Ecto neural progenitor cell (in vitro differentiated cells): ENCODE data around the gene SLC17A5.
"Not testable (repeated sequence)": the region's sequence is repeated elsewhere in the genome, so short reads cannot be mapped to it uniquely, and the experiment has no call there.

Source experiments
- DNase-seq: peaks from one replicate; pipeline ENCODE4 v3.0.0-alpha.2; 2018; ENCODE audit warnings: low spot score

SLC17A5 gene

DNA sequence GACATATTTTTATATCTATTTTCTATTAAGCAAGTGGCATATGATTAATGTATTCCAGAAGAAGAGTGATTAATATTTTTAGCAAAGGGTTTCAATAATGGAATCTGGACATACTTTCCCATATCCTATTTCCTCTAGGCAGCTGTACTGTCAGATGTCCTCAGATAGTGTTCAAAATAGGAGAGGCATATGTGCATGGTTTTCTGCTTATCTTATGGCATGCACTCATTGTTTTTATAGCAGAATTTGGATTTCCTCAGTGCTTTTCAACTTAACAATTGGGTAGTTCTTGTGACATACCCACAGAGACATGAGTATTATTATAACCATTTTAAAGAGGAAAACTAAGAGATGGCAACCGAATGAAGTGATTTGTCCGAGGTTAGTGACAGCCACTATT, 12.6 kb upstream of the SLC17A5 start:
- no peak for DNase-seq

DNA sequence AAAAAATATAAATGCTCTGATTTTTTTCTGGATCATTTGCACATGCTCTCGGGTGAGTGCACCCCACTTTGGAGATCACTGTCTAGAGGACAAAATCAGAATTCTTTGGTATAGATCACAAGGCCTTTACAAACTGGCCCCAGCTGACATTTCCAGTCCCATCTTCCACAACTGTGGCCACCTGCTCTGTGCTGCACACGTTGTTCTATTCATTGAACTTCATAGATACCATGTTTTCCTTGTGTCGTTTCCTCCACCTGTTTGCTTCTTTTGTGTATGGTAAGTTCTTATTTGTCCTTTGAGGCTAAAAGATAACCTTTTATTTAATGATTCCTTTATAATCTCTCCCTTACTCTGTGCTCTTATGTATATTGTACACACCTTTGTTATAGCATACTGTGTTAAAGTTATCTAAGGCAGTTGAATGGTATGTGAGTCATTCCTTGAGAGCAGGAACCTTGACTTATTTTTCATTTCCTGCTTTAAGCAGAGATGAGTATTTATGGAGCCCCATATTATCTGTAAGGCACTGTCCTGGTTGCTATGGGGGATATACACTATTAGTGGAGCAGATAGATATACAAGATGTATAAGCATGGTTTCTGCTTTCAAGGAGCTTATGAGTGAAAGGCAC, 12.0 kb upstream of the SLC17A5 start:
- no peak for DNase-seq

DNA sequence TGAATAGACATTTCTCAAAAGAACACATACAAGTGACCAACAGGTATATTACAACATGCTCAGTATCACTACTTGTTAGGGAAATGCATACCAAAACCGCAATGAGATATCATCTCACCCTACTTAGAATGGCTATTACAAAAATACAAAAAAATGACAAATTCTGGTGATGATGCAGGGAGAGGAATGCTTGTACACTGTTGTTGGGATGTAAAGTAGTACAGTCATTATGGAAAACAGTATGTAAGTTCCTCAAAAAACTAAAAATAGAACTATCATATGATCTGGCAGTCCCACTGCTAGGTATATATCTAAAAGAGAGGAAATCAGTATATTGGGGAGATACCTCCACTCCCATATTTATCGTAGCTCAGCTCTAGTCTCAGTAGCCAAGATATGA, 10.9 kb upstream of the SLC17A5 start:
- no peak for DNase-seq

DNA sequence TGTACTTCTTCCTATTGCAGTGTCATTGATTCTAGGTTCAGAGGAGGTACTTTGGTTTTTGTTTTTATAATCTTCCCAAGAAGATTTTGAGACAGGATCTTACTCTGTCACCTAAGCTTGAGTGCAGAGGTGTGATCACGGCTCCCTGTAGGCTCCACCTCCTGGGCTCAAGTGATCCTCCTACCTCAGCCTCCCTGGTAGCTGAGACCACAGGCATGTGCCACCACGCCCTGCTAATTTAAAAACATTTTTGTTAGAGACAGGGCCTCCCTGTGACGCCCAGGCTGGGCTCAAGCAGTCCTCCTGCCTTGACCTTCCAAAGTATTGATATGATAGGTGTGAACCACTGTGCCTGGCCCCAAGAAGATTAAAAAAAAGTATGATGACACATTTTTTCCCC, 3.4 kb upstream of the SLC17A5 start:
- no peak for DNase-seq

DNA sequence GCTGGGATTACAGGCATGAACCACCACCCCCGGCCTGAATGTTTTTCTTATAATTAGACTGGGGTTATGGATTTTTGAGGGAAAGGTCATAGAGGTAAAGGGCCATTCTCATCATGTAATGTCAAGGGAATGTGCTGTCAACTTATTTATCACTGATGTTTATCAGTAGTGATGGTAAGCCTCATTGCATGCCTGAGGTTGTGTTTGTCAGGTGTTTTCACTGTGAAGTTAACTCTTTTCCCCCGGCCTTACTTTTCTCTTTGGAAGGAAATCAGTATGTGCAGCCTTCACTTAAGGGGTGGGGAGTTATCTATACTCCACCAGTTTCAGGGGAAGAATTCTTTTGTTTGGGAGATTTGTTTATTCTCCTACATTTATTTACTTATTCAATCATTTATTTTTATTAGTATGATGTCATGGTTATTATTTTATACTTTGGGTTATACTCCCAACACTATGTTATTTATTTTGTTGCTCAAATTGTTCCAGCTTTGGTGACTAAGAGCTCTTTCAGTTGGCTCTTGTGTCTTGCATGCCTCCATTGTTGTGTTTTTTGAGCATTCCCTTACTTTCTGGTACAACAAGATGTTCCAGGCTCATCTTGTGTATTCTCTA, 2.8 kb upstream of the SLC17A5 start:
- DNase-seq = no peak

DNA sequence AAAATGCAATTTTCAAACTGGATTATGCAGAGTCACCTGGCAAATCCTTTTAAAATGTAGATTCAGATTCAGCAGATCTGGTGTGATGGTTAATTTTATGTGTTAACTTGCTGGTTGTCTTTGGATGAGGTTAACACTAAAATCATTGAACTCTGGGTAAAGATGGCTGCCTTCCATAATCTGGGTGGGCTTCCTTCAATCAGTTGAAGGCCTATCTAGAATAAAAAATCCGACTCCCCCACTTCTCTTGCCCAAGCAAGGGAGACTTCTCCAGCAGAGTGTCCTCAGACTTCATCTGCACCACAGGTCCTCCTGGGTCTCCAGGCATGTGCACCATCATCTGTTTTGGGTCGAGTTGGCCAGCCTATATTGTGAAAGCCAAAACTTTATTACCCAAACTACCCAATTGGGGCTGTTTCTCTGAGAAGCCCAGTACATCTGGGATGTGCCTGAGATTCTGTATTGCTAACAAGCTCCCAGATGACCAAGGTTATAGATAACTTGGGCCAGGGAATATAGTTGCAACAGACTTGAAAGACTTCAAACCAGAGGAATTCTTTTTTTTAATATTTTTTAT, 1.6 kb upstream of the SLC17A5 start:
- DNase-seq = no peak

DNA sequence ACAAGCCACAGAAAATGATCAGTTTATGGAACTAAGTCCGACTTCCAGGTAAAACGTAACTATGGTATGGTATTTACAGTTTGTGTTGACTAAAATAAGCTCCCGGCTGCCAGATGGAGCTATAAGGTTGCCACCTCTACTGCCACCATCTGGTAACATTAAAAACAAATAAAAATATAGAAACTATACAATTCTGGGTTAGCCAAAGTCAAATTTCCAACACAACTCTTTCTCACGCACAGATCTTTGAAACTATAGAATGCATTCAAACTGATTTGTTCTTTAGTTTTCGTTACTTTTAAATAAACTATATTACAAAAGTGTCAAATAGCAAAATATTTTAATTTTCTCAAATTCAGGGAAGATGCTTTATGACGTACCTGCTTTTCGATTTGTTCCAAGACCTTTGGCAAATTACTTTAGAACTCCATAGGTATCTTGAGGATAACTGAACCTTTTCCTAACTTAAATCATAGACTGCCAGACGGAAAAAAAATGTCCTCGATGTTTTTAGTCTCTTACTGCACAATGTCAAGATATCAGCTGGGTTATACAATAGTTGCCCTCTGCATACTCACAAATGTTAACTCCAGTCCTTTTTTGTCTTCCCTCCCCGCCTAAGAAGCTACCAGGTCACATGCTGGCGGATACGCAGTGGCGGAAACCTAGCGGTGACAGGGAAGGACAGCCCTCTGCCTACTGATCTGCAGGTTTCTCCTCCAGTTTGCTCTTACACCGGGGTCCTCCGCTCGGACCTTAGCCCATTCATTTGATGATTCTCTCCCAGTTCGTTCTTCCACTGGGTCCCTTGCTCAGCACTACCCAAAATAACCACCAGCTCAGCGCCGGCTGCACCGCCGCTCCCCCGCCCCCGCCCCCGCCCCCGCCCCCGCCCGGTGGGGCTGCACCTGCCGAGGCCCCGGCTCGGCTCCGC, 888 bp downstream of the SLC17A5 start:
- DNase-seq = peak; percentile 77

DNA sequence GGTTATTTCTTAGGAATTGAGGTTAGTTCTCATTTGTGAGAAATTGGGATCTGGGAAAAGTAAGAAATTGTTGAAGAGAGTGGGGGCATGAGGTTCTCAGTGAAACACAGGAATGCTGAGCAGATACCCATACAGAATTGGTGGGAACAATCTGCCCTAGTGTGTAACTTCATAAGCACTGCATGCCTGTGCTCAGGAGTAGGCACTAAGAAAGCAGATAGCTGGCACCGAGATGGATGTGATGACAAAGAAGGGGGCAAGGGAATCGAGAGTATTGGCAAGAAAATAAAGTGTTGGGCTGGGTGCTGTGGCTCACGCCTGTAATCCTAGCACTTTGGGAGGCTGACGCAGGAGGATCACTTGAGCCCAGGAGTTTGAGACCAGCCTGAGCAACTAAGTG, 4.0 kb downstream of the SLC17A5 start:
- DNase-seq = no peak

DNA sequence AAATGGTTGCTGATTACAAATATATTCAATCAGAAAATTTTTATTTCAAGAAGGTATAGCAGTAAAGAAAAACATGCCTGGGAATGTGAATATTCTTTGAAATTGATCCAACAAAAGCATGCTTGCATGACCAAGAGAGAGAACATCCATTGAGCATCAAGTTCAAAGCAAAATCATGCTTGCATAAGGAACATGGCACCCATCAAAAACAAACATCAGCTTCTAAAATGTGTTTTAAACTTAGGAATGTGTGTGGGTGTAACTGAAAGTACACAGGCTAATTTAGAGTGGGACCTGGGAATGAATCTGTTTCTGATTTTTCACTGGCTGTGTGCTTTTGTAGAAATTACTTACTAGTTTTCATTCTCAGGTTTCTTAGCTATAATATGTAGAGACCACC, 5.6 kb downstream of the SLC17A5 start:
- no peak for DNase-seq

DNA sequence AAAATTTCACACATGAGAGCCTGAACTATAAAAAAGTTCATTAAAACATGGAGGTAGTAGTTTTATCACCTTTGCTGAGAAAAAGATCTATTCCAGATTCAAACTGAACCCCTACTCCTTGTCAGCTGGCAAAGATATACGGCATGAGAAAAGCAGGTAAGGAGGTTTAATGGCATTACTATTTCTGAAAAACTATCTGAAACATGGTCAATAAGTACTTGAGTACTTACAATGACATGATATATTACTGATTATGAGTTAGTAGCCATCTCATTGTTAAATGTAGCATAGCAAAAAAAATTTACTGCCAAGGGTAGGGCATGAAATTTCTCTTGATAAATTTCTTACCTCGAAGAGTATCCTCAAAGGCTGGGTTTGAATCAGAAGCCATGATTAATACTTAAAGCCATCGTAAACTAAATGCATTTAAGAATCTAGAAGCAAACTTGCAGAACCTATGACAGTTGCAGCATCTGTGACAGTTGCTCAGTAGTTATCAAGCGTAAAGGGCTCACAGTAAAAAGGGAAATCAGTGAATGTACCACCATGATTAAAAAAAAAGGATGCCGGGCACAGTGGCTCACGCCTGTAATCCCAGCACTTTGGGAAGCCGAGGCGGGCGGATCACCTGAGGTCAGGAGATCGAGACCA, 8.7 kb downstream of the SLC17A5 start:
- DNase-seq = no peak

DNA sequence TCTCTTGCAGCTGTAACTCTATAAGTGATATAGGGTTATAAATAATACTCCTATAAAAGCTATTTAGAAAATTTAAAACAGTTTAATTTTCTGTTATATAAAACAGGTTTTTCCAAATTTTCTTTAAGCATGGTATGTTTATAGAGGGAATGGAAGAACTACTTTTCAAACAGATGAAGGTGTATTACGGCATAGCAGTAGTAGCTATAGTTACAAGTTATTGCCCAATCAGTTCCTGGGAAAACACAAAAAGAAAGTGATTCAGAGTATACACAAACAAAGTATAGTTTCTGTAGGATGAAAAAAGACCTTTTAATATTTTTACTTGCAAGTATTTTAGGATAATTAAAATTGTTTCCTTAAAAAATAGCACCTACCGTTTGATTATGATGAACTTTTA, 9.8 kb downstream of the SLC17A5 start:
- DNase-seq = no peak

DNA sequence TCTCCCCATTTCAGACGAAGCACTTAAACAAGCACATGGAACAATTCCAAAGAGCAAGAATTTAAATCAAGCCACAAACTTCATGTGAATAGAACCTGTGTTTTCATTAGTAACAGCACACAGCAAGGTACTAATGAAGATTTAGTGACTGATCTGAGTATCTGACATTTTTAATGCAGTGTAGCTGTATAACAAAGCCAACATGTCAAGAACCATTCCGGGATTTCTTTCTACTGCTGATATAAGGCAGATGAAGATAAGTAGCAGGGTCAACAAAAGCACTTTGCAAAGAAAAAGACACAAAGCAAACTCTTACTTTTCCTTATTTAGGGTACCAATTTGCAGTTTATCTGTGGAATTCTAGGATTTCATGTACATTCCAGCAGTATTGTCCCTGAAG, 11.3 kb downstream of the SLC17A5 start:
- no peak for DNase-seq

DNA sequence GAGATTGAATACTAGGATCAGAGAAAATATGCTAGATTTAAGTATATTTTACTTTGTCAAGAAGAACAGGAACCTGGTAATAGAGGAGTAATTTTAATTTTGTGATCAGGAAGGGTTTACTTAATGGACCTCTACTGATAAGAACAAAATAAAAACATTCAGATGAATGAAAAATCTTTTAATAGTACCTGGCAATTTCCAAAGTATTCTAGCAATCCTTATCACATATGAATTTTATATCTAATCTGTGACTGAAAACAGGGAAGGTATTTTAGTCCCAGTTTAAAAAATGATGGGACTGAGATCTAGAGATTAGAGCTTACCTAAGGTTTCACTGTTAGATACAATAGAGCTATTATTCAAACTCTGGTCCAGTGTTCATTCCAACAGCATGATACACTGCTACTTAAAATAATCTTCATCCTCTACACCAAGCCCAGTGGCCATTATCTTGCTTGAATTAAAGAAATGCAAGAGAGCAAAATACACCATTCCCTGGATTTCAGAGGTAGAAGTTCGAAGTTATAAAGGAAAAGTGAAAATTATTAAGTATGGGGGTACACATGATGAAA, 13.5 kb downstream of the SLC17A5 start:
- DNase-seq = no peak

DNA sequence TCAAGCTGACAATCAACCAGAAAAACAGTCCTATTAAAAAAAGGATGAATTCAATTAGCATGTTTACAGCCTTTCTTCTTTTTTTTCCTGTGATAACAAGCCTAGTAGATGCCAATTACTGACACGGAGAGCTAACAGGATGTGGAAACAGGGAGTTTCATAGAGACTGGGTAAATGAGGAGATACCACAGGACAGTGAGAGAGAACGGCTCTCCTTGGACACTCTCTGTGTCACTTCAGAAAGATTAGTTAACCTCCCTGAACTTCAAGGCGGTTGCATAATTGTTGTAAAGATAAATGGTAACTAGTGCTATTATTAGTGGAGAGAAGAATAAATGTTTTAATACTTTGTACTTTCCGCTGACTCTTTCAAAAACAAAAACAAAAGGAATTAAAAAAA, 14.8 kb downstream of the SLC17A5 start:
- DNase-seq = no peak

DNA sequence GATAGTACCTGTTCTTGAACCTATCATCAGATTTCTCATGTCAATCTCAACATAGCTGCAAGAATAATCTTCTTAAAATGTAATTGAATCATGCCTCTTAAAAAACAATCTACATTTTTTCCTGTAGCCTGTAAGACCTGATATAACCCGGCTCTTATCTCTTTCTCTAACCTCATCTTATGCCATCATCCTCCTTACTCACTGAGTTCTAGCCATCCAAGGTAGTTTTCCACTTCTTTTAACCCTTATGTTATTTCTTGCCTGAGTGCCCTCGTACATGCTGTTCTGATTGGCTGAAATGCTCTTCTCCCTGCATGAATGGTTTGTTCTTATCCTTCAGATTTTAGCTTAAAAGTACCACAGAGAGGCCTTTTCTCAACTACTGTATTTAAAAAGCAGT, 16.4 kb downstream of the SLC17A5 start:
- no peak for DNase-seq

DNA sequence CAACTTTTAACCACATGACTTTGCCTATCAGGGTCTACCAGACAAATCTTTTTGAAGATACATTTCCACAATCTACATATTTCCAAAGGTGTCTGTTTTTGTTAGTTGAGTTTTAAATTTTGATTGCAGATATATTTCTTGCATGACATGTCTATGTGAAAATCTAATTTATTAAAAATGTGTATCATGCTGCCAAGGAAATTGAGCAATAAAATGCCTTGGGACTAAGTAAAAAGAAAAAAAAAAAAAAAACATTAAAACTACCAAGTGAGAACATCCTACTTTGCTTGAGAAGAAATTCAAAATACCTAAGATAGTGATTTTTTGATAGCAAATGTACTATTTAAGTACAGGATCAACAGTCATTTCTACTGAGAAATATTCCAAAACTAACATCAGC, 17.7 kb downstream of the SLC17A5 start:
- no peak for DNase-seq

DNA sequence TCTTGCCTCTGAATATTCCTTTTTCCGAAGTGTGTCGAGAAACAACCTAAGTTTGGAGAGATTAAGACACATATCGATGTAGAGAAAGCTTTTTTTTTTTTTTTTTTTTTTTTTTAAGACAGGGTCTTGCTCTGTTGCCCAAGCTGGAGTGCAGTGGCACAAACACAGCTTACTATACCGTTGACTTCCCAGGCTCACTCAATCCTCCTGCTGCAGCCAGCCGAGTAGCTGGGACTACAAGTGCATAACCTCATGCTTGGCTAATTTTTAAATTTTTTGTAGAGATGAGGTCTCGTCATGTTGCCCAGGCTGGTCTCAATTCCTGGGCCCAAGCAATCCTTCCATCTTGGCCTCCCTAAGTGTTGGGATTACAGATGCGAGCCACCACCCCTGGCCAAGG, 21.4 kb downstream of the SLC17A5 start:
- DNase-seq = no peak

DNA sequence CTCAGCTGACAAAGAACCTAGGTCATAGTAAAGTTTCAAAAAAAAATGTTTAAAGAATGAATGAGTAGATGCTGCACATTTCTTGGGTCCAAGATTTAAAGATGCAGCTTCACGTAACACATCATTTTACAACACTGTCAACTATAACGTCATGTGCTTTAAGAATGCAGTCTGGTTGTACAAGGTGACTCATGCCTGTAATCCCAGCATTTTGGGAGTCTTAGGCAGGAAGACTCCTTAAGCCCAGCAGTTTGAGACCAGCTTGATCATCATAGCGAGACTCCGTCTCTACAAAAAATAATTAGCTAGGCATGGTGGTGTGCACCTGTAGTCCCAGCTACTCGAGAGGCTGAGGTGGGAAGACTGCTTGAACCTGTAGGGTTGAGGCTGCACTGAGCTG, 21.9 kb downstream of the SLC17A5 start:
- DNase-seq = no peak

DNA sequence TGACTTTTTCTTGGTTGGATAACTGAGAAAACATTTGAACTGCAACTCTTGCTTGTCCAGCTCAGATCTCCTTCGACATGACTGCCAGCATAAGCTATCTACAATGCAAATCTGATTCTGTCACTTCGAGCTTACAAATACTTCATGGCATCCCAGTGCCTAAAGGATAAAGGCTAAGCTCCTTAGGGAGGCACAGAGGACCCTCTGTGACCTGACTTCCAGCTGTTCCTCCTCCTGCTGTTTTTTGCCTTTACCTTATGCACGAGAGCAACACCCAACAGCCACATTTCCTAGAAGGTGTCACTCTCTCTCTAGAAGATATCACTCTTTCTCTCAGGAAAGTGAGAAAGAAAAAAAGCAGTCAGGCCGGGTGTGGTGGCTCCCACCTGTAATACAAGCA, 23.4 kb downstream of the SLC17A5 start:
- DNase-seq = no peak

DNA sequence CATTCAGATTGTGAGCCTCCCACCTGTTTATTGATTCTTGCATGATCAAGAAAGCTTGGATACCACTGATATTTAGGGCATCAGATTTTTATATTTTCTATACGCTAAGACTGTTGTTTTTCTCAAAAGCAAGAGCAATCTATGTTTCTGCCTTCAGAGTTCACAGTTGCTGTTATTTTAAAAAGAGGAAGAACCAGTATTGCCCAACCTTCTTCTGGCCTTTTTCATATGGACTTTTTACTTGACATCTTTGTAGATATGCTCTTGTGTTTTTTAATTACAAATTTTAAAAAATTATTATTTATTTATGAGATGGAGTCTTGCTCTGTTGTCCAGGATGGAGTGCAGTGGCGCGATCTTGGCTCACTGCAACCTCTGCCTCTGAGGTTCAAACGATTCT, 28.9 kb downstream of the SLC17A5 start:
- no peak for DNase-seq

DNA sequence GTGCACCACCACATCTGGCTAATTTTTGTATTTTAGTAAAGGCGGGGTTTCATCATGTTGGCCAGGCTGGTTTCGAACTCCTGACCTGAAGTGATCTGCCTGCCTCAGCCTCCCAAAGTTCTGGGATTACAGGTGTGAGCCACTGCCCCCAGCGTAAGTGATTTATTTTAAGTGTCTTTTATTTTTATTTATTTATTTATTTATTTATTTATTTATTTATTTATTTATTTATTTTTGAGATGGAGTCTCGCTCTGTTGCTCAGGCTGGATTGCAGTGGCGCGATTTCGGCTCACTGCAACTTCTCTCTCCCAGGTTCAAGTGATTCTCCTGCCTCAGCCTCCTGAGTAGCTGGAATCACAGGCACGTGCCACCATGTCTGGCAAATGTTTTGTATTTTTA, 30.3 kb downstream of the SLC17A5 start:
- not testable (repeated sequence) for DNase-seq

DNA sequence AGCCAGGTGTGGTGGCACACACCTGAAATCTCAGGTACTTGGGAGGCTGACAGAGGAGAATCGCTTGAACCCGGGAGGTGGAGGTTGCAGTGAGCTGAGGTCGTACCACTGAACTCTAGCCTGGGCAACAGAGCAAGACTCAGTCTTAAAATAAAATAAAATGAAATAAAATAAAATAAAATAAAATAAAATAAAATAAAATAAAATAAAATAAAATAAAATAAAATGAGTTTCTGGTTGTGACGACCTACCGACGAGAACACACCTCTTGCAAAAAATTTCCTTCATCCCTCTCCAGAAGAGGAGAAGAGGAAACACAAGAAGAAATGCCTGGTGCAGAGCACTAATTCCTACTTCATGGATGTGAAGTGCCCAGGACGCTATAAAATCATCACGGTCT, 35.7 kb downstream of the SLC17A5 start:
- DNase-seq = not testable (repeated sequence)
